GM23338 (cell line): ENCODE measurements around the gene HPCA. TPM values are rescaled to one million over a fixed set of nuclear protein-coding genes. Genes with fewer than 3 reads are reported as not detected.

ENCODE experiments used
- ATAC-seq: fragments of 200-7000 bp; cut with Tn5 transposase; 3 replicates; pipeline ENCODE4 v1.9.1; 2020
- DNase-seq: peaks from one replicate; pipeline ENCODE4 v3.0.0-alpha.2; 2015; ENCODE audit warnings: low spot score
- H2AFZ ChIP-seq: fragments of 200-600 bp; sonication (generic); 2 replicates; pipeline ENCODE4 v1.8.0; 2016; ENCODE audit warnings: antibody characterized with exemption, mild to moderate bottlenecking, moderate library complexity
- H3F3A ChIP-seq: fragments of 200-600 bp; sonication (generic); replicated peaks from 2 replicates; pipeline ENCODE4 v1.8.0; 2017; ENCODE audit warnings: antibody characterized with exemption, mixed run types, low read depth
- H3K27ac ChIP-seq: fragments of 200-600 bp; sonication (generic); 2 replicates; pipeline ENCODE4 v1.6.1; 2016; ENCODE audit warnings: low read depth
- H3K27me3 ChIP-seq: fragments of 200-600 bp; sonication (generic); 2 replicates; pipeline ENCODE4 v1.8.0; 2016; ENCODE audit warnings: mild to moderate bottlenecking, mixed run types, moderate library complexity; ENCODE audit not compliant: insufficient read depth
- H3K36me3 ChIP-seq: fragments of 200-600 bp; sonication (generic); 2 replicates; pipeline ENCODE4 v1.8.0; 2016; ENCODE audit warnings: mild to moderate bottlenecking; ENCODE audit not compliant: insufficient read depth
- H3K4me1 ChIP-seq: fragments of 200-600 bp; sonication (generic); 2 replicates; pipeline ENCODE4 v1.8.0; 2016; ENCODE audit warnings: mild to moderate bottlenecking, moderate library complexity; ENCODE audit not compliant: insufficient read depth
- H3K4me2 ChIP-seq: fragments of 200-600 bp; sonication (generic); 2 replicates; pipeline ENCODE4 v1.7.1; 2017; ENCODE audit warnings: mixed run types
- H3K4me3 ChIP-seq: fragments of 200-600 bp; sonication (generic); 2 replicates; pipeline ENCODE4 v1.6.1; 2016; ENCODE audit warnings: mixed run types
- H3K79me2 ChIP-seq: fragments of 200-600 bp; sonication (generic); replicated peaks from 2 replicates; pipeline ENCODE4 v1.8.0; 2017; ENCODE audit warnings: mild to moderate bottlenecking; ENCODE audit not compliant: insufficient read depth
- H3K9me2 ChIP-seq: fragments of 200-600 bp; sonication (generic); 2 replicates; pipeline ENCODE4 v1.8.0; 2017; ENCODE audit not compliant: insufficient read depth
- H4K20me1 ChIP-seq: fragments of 200-600 bp; sonication (generic); replicated peaks from 2 replicates; pipeline ENCODE4 v1.8.0; 2017; ENCODE audit warnings: mild to moderate bottlenecking; ENCODE audit not compliant: insufficient read depth
- H3K27ac Mint-ChIP-seq: 2 replicates; pipeline ENCODE4 v1.8.0; 2020; ENCODE audit warnings: inconsistent platforms, mild to moderate bottlenecking, moderate library complexity, mixed read lengths
- H3K27me3 Mint-ChIP-seq: 3 replicates; pipeline ENCODE4 v1.8.0; 2022; ENCODE audit warnings: low read depth, mild to moderate bottlenecking, moderate library complexity, mixed read lengths, inconsistent platforms; ENCODE audit not compliant: insufficient read depth, poor library complexity
- H3K36me3 Mint-ChIP-seq: 3 replicates; pipeline ENCODE4 v1.8.0; 2021; ENCODE audit warnings: low read depth, mild to moderate bottlenecking, inconsistent platforms, moderate library complexity, mixed read lengths
- H3K4me1 Mint-ChIP-seq: 3 replicates; pipeline ENCODE4 v1.8.0; 2020; ENCODE audit warnings: mild to moderate bottlenecking, inconsistent platforms, mixed read lengths
- H3K4me3 Mint-ChIP-seq: 3 replicates; pipeline ENCODE4 v1.8.0; 2021; ENCODE audit warnings: moderate library complexity, mild to moderate bottlenecking, inconsistent platforms, mixed read lengths
- H3K9me3 Mint-ChIP-seq: 3 replicates; pipeline ENCODE4 v1.8.0; 2020; ENCODE audit warnings: moderate library complexity, mild to moderate bottlenecking, inconsistent platforms, mixed read lengths
- CREB1 ChIP-seq: fragments of 250-450 bp; sonication (Bioruptor Pico); IDR thresholded peaks from 2 replicates; pipeline ENCODE4 v1.5.0; 2020; ENCODE audit warnings: low read depth, mild to moderate bottlenecking, moderate library complexity
- CTCF ChIP-seq, 2 experiments: fragments of 200-600 bp in 1 of 2; sonication (generic) in 1 of 2; conservative IDR thresholded peaks; 2 replicates each; pipeline versions ENCODE4 v1.5.1 to v1.6.1; 2016 to 2017; ENCODE audit warnings: antibody characterized with exemption in 2 of 2, low read depth in 2 of 2, mild to moderate bottlenecking in 2 of 2, moderate library complexity in 1 of 2
- ETS1 ChIP-seq: IDR thresholded peaks from 2 replicates; pipeline ENCODE4 v1.6.1; 2016; ENCODE audit warnings: antibody characterized with exemption
- EZH2 ChIP-seq: fragments of 200-600 bp; sonication (generic); IDR thresholded peaks from one replicate; pipeline ENCODE4 v1.8.0; 2017; ENCODE audit warnings: antibody characterized with exemption, mild to moderate bottlenecking, low read depth; ENCODE audit not compliant: unreplicated experiment
- EZH2phosphoT487 ChIP-seq: fragments of 200-600 bp; sonication (generic); IDR thresholded peaks from one replicate; pipeline ENCODE4 v1.8.1; 2018; ENCODE audit warnings: antibody characterized with exemption; ENCODE audit not compliant: unreplicated experiment
- JUNB ChIP-seq: IDR thresholded peaks from one replicate; pipeline ENCODE4 v1.6.1; 2016; ENCODE audit warnings: antibody characterized with exemption; ENCODE audit not compliant: unreplicated experiment
- NANOG ChIP-seq: IDR thresholded peaks from 2 replicates; pipeline ENCODE4 v1.6.1; 2016; ENCODE audit warnings: antibody characterized with exemption, borderline replicate concordance
- POLR2AphosphoS5 ChIP-seq: IDR thresholded peaks from 2 replicates; pipeline ENCODE4 v1.6.1; 2016; ENCODE audit warnings: antibody characterized with exemption, low read depth
- REST ChIP-seq: IDR thresholded peaks from one replicate; pipeline ENCODE4 v1.6.1; 2018; ENCODE audit warnings: antibody characterized with exemption; ENCODE audit not compliant: unreplicated experiment
- STAT1 ChIP-seq: IDR thresholded peaks from one replicate; pipeline ENCODE4 v1.6.1; 2016; ENCODE audit warnings: antibody characterized with exemption; ENCODE audit not compliant: unreplicated experiment
- ZNF114 ChIP-seq: fragments of 250-450 bp; sonication (Bioruptor Pico); IDR thresholded peaks from 2 replicates; pipeline ENCODE4 v1.5.0; 2020; ENCODE audit warnings: mild to moderate bottlenecking, moderate library complexity
- ZNF331 ChIP-seq: fragments of 250-450 bp; sonication (Bioruptor Pico); IDR thresholded peaks from 2 replicates; pipeline ENCODE4 v1.5.0; 2020; ENCODE audit warnings: low read depth, mild to moderate bottlenecking, moderate library complexity
- ZNF462 ChIP-seq: fragments of 250-450 bp; sonication (Bioruptor Pico); IDR thresholded peaks from 2 replicates; pipeline ENCODE4 v1.5.0; 2020; ENCODE audit warnings: mild to moderate bottlenecking, moderate library complexity
- polyA plus RNA-seq: library from polyadenylated mRNA; unstranded; fragments of >200 nt; fragmentation: Nextera tagmentation; extraction: Ambion mirVana; gene quantifications from 2 replicates; pipeline ENCODE4 v1.2.1, GENCODE V29; 2016
- total RNA-seq: library from RNA; depleted of rRNA; stranded (reverse); fragments of >200 nt; shearing (Covaris generic); gene quantifications from 2 replicates; pipeline ENCODE4 v1.2.3, GENCODE V29; 2014

HPCA gene
- total and polyA plus RNA-seq, 2 experiments from 2014 or later: 0.35 to 0.82 TPM

- ATAC-seq (no peak), DNase-seq (no peak)
- H3K4me3 ChIP-seq: no peak overlapping the region
- Mint-ChIP-seq H3K4me1 (peaks cover 19% of the 10 kb centered on the region), H3K27me3 (peaks cover 27% of the 10 kb centered on the region), H3K4me3 (no peak overlapping the region), H3K36me3 (peaks cover 5% of the 10 kb centered on the region; the same call in 2 of the 3 replicates), H3K27ac (no peak overlapping the region), H3K9me3 (no peaks in the 10 kb centered on the region; the same call in 2 of the 3 replicates)
- no peak overlapping the region for H2AFZ ChIP-seq
- no peak for TF ChIP-seq REST
- no peak for TF ChIP-seq ZNF331
- no peak for TF ChIP-seq ETS1
- no peak for TF ChIP-seq POLR2AphosphoS5
- no peak for TF ChIP-seq CTCF (conservative IDR thresholded peaks at IDR 0.05; ENCODE audit: low read depth in 2 of 2)
- TF ChIP-seq EZH2phosphoT487: no peak
- no peak for TF ChIP-seq ZNF114 (CRISPR knock-in tag)
- TF ChIP-seq STAT1: no peak
- no peak for TF ChIP-seq CREB1 (CRISPR knock-in tag)
- no peak for TF ChIP-seq NANOG
- TF ChIP-seq EZH2: no peak
- TF ChIP-seq JUNB: no peak
- TF ChIP-seq ZNF462: no peak
- H3K27ac ChIP-seq: no peak overlapping the region
- no peaks in the 10 kb centered on the region for H3K9me2 ChIP-seq
- H4K20me1 ChIP-seq: no peaks in the 10 kb centered on the region
- H3F3A ChIP-seq: peaks cover 9% of the 10 kb centered on the region; the same call in 1 of the 2 replicates
- H3K36me3 ChIP-seq: no peaks in the 10 kb centered on the region
- H3K4me1 ChIP-seq: peaks cover 18% of the 10 kb centered on the region; the same call in 1 of the 2 replicates
- H3K79me2 ChIP-seq: no peaks in the 10 kb centered on the region
- H3K27me3 ChIP-seq: peaks cover 37% of the 10 kb centered on the region
- no peak overlapping the region for H3K4me2 ChIP-seq
Observed at GRCh38 chr1:32867151-32867550, 19.1 kb upstream of the HPCA start.
